ENCODE data around the gene CCDC86. TPM values are rescaled to one million over a fixed set of nuclear protein-coding genes. Genes with fewer than 3 reads are reported as not detected.
A peak's percentile ranks its signal among the peaks of the same experiment; 100 is the strongest.
"Not testable (repeated sequence)": the region's sequence is repeated elsewhere in the genome, so short reads cannot be mapped to it uniquely, and the experiment has no call there.

Gene CCDC86
- total RNA-seq, 1 experiment from 2014 or later: 11.4 TPM

DNA sequence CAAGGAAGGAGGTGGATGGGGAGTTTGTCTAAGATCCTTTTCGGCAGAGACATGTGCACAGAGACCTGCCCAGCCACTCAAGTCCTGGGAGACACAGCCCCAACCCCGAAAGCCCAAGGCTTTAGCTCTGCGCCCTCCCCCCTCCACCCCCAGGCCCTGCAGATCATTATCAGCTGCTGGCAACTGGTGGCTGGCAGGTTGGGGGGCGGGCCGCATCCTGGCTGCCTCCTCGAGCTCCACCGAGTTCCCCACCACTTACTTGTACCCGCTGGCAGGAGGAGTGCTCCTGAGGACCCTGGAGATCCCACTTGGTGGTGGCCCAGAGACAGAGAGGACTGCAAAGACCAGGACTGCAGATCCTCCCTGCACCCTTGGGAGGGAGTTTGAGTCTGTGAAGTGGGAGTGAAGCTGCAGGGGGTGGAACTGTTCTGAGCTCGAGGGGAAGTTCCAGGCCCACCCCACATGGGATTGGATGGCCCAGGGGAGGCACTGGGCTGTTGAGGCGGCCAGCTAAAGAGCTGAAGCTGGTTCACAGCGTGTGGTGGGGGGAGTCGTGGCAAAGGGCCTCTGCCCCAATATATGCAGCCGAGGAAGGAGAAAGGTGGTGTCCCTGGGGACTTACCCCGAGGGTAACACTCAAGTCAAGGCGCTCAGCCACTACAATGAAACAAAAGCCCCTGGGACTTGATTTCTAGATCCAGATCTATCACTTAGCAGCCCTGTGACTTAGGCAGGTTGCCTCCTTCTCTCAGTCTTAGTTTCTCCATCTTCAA, 19.9 kb upstream of the CCDC86 start:
- H3K9me3 ChIP-seq: peaks cover 3% of the 10 kb centered on the region; the same call in 1 of the 2 replicates
- DNase-seq: no peak
- no peaks in the 10 kb centered on the region for H3K27me3 ChIP-seq
- no peaks in the 10 kb centered on the region for H3K36me3 ChIP-seq
- no peak overlapping the region for H3K4me3 ChIP-seq

DNA sequence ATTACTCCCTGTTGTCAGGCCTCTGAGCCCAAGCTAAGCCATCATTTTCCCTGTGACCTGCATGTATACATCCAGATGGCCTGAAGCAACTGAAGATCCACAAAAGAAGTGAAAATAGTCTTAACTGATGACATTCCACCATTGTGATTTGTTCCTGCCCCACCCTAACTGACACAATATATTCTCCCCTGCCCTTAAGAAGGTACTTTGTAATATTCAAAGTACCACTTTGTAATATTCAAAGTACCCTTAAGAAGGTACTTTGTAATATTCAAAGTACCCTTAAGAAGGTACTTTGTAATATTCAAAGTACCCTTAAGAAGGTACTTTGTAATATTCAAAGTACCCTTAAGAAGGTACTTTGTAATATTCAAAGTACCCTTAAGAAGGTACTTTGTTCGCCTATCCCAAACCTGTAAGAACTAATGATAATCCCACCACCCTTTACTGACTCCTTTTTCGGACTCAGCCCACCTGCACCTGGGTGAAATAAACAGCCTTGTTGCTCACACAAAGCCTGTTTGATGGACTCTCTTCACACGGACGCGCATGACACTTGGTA, 18.1 kb upstream of the CCDC86 start:
- not testable (repeated sequence) for H3K4me3 ChIP-seq, H3K27me3 ChIP-seq, H3K9me3 ChIP-seq, DNase-seq, H3K36me3 ChIP-seq

DNA sequence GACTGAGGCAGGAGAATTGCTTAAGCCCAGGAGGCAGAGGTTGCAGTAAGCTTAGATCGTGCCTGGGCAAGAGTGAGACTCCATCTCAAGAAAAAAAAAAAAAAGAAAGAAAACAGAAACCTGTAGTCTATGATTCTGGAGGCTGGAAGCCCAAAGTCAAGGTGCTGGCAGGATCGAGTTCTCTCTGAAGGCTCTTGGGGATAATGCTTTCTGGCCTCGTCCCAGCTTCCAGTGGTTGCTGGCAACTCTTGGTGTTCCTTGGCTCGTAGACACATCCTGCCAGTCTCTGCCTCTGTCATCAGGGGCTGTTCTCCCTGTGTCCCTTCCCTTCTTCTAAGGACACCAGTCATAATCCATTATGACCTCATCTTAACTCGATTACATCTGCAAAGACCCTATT, 16.8 kb upstream of the CCDC86 start:
- H3K36me3 ChIP-seq: no peaks in the 10 kb centered on the region

DNA sequence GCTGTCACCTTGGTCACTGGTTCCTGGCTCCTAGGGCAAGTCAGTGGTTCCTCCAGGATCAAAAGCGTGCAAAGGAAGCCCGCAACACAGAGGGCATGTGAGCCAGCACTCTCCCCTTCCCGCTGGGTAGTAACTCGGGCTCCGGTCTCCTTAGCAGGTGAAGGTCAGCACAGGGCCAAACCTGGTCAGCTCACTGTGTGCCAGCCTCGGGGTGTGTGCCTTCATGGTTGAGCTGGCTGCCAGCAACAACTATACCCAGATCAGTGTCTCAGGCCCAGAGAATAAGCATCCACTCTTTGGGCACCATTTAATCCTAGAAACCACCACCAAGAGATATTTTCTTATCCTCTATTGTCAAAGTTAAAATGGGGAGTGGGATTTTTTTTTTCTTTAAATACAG, 16.1 kb upstream of the CCDC86 start:
- no peak for DNase-seq
- no peaks in the 10 kb centered on the region for H3K27me3 ChIP-seq
- no peaks in the 10 kb centered on the region for H3K9me3 ChIP-seq
- no peaks in the 10 kb centered on the region for H3K36me3 ChIP-seq
- no peak overlapping the region for H3K4me3 ChIP-seq

More for the DNA sequence above, 16.8 kb upstream of the CCDC86 start:
- Histone ChIP-seq H3K9me3 (no peaks in the 10 kb centered on the region), H3K4me3 (no peak overlapping the region), H3K27me3 (no peaks in the 10 kb centered on the region)
- DNase-seq: no peak

DNA sequence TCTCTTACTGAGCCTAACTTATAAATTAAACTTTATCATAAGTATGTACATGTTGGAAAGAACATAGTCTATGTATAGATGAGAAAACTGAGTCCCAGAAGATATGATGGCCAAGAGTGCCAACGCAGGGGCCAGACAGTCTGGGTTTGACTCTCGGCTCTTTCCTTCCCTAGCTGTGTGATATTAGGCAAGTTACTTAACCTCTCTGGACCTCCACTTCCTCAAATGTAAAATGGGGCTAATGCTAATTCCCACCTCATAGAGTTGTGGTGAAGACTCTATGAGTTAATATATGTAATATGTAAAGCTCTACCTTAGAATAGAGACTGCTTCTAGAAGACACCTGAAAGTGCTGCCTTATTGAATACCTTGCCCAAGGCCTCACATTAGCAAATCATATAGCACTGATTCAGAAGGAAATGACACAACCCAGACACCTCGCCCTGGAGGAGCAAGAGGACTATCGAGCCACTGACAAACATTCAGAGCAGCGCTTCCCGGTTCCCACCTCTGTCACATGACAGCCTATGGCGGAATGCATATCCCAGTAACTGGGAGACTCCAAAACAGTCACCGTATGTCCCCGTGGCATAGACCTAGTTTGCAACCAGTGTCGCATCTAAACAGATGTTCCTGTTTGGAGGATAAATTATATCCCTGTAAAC, 11.3 kb upstream of the CCDC86 start:
- DNase-seq: no peak
- Histone ChIP-seq H3K9me3 (no peaks in the 10 kb centered on the region), H3K27me3 (no peaks in the 10 kb centered on the region), H3K36me3 (no peaks in the 10 kb centered on the region), H3K4me3 (no peak overlapping the region)

DNA sequence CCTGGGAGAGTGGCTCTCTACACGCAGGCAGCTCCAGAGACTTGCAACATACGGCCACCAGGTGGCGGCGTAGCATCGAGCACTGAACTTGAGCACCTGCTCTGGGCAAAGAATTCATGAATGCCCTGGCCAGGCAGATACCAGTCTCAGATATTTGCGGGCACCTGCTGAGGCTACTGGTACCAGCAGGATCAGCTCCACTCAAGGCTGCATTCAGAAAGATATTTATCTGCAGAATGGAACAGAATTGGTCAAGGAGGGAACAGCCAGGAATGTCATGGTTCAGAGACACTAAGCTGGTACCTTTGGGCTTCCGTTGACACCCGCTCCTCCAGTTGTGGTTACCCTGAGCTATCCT, 10.8 kb upstream of the CCDC86 start:
- Histone ChIP-seq H3K4me3 (no peak overlapping the region), H3K36me3 (no peaks in the 10 kb centered on the region), H3K27me3 (no peaks in the 10 kb centered on the region), H3K9me3 (no peaks in the 10 kb centered on the region)
- peak; percentile 65 for DNase-seq

DNA sequence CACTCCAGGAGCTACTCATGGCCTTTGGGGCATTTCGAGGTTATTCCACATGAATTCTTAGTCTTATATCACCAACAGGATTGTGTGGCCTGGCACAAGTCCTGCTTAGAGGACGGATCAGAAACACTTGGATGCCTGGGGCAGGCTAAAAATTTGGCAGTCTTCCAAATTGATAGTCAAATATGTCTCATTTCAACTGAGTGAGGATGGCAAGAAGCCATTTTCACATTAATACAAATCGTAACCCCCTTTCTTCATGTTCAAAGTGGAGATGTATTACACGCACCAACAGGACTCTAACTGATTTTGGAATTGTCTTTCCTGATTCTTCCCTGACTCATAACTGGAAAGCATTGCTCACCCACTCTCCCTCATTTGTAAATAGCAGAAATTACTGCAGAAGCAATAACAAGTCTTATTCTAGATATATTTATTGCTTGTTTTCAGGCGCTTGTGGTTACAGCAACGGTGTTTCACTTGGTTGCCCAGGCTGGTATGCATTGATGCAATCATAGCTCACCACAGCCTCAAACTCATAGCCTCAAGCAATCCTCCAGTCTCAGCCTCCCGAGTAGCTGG, 10.3 kb upstream of the CCDC86 start:
- DNase-seq: peak; percentile 48
- H3K36me3 ChIP-seq: no peaks in the 10 kb centered on the region
- no peaks in the 10 kb centered on the region for H3K27me3 ChIP-seq
- no peak overlapping the region for H3K4me3 ChIP-seq
- H3K9me3 ChIP-seq: no peaks in the 10 kb centered on the region

DNA sequence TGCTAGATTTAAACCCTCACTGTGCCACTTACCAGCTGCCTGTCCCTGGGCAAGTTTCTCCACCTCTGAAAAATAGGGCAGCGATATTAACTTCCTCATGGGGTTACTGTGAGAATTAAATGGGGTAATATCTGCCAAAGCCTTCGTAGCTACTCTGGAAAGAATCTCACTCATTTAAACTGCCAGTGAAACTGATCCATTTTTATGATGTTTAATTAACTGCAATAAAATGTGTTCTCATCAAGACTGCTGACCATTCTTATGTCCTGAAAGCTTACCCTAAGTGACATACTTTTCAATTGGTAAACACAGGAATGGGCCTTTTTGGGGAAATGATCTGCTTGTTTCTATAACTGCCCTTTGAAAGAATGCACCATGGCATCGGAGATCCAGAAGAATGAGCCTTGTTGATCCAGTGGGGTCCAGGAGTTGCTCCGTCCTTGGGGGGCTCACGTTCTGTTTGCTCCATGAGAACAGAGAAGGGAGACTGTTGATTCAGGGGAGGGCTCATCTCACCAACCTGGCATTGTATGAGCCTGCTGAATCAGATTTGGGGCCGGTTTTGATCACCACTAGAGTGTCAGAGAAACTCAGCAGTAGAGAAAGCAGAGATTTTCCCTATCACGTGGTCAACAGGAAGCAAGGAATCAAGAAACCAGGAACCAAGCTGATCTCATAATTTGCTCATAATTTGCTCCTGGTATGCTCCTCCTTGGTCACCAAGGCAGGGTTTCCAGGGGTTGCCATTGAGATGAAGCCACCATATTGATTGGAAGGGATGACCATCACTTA, 7.0 kb upstream of the CCDC86 start:
- Histone ChIP-seq H3K4me3 (no peak overlapping the region), H3K36me3 (no peaks in the 10 kb centered on the region), H3K27me3 (no peaks in the 10 kb centered on the region), H3K9me3 (no peaks in the 10 kb centered on the region)
- DNase-seq: no peak

DNA sequence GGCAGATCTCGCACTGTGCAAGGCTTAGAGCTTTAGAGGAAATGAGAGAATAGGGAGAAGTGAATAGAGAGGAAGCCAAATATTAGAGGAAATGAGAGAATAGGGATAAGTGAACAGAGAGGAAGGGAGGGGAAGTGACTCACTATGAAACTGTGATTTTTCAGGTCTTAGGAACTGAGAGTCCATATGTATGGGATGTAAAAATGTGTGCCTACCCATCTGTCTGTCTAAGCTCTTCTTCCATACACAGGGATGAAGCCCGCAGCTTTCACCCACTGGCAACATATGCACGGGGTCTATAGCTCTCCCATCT, 6.4 kb upstream of the CCDC86 start:
- Histone ChIP-seq H3K36me3 (no peaks in the 10 kb centered on the region), H3K4me3 (no peak overlapping the region), H3K27me3 (no peaks in the 10 kb centered on the region), H3K9me3 (no peaks in the 10 kb centered on the region)
- DNase-seq: no peak

DNA sequence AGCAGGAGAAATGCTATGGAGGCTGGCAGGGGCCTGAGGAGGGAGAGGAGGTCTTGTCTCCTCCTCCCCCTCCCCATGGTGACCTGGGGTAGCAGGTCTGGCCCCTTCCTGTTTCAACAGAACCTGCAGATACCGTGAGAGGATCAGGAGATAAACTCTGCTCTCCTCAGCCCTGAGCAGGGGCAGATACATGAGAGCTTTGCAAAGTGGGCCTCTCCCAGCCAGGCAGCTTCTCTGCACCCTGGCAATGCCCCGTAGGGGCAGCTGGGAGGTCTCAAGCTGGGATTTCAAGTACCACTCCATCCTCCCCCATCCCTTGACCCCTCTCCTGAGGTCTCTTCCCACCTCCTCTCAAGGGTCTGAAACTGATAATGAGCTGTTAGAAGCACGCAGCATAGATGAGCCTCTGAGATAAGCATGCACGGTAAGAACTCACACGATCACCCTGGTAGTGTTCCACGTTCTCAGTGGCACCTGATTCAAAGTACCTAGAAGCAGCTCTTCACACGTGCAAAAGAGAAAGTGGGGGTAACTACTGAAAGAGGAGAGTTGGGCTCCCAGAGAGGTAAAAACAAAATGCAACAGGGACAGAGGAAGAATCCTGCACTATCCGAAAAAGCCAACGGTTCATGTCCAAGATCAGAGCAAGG, 4.9 kb upstream of the CCDC86 start:
- no peaks in the 10 kb centered on the region for H3K36me3 ChIP-seq
- no peak for DNase-seq
- H3K4me3 ChIP-seq: no peak overlapping the region
- H3K27me3 ChIP-seq: no peaks in the 10 kb centered on the region
- H3K9me3 ChIP-seq: no peaks in the 10 kb centered on the region

DNA sequence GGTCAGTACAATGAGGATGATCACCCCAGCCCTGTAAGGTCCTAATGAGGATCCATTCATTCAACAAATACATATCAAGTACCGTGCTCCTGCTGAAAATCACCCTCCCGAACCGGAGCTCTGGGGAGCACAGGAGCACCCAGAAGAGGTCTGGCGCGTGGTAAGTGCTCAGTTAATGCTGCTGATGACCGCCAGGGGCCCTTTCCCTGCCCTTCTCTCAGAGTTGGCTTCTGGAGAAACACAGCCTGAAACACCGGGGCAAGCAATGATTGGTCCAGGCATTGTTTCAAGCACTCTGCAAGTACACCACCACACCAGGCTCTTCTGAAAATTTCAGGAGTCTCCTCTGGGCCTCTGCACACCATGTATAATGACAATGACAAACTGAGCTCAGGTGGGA, 3.8 kb upstream of the CCDC86 start:
- Histone ChIP-seq H3K9me3 (no peaks in the 10 kb centered on the region), H3K36me3 (0 out of 2 replicates have a peak, but pooled peaks cover 2% of the 10 kb centered on the region), H3K27me3 (no peaks in the 10 kb centered on the region), H3K4me3 (no peak overlapping the region)
- DNase-seq: no peak

DNA sequence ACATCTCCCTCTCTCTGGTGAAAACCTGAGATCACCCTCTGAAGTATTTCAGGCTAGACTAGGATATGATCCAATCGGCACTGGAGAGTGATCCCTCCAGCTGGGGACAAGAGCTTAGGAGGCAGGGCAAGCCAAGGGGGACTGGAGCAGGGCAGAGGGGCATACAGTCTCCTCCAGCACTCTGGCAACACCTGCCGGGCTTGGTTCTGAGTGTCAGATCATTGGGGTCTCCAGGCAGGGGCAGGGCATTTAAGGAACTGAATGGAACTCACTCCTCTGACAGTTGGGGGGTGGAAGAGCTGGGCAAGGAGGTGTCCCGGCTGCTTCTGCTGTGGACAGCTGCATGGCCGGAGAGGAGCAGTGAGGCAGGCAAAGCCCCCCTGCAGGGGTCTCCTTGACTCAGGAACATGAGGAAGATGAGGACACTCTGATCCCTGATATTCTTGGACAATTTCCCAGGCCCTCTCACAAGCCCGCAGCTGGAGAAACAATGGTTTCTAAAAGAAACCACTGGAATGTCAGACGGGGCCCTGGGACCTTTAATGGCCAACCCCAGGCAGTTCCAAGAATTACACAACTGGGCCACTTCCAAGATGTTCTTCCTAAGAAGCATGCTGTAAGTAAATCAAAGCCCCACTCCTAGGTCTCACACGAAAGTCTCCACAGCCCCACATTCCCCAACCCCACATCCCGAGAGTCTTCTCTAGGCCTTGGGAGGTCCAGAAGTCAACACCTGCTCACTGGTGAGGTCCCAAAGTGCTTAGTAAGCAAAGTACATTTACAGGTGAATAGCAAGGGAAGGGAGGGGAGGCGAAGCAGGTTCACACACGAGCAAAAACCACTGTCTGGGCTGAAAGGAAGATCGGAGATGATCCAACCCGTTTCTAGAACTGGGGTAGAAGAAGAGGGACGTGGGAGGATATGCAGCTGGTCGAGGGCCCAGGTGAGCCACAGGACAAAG, 1.2 kb upstream of the CCDC86 start:
- peak; percentile 56 for DNase-seq
- H3K27me3 ChIP-seq: no peaks in the 10 kb centered on the region
- H3K36me3 ChIP-seq: peaks cover 17% of the 10 kb centered on the region
- H3K9me3 ChIP-seq: no peaks in the 10 kb centered on the region
- H3K4me3 ChIP-seq: no peak overlapping the region

DNA sequence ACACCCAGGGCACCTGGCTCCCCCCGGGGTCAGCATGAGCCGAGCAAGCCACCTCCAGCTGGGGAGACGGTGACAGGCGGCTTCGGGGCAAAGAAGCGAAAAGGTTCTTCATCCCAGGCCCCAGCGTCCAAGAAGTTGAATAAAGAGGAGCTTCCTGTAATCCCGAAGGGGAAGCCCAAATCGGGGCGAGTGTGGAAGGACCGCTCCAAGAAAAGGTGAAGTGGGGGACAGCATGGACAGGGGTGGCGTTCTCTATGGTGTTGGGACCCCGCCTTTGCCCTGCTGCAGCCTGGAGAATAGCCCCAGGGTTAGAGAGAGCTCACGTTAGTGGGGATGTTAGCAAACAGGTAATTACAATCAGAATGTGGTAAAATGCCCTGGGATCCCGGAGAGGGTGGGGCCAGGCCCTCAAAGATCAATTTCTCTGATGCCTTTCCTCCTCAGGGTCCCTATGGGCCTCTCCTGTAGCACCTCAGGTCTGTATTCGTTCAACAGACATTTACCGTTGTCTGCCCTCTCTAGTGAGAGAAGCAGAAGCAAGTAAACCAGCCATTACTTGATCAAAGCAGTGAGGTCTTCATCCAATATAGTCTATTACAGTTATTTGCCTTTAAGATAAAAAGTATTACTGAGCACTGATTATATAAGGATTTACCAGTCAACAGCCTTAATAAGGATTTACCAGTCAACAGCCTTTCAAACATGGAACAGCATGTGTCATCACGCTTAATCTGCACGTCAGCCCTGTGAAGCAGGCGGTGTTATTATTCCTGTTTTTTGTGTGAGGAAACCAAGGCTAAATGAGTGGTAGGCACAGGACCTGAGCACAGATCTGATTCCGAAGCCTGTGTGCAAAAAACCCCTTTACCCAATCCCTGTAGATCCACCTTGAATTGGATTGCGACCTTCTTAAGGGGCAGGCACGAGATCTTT, 1.0 kb downstream of the CCDC86 start:
- Histone ChIP-seq H3K9me3 (no peaks in the 10 kb centered on the region), H3K27me3 (no peaks in the 10 kb centered on the region), H3K4me3 (peak overlapping the region; percentile 96), H3K36me3 (peaks cover 25% of the 10 kb centered on the region)
- DNase-seq: no peak

DNA sequence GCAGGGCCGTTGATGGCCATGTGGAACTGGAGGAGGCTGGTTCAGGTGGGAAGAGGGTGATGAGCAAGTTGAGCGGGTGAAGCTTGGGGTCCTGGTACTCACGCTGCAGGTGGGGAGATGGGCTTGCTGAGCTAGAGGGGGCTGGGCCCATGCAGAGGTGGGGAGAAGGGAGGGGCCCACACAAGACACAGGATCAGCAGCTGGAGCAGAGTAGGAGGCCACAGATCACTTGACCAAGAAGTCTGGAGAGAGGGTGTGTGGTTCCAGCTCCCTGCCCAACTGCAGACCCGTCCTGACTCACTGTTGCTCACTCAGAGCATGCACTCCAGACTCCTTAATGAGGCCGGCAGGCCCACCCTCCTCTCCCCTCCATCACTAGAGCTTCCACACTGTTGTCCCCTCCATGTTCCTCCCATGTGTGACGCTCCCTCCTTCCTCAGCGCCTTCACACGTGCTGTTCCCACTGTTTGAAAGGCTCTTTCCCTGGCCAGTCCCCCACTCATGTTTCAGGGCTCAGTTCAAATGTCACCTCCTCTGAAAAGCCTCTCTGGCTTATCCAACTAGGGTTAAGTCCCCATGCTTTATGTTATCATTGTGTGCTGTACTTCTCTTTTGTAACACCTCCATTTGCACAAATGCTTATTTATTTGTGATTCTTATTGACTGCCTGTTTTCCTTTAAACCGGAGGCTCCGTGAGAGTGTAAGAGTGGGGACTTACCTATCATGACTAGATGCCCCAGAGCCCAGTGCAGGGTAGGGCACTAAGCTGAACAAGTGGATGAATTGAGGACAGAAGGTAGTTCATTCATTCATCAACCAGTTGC, 2.3 kb downstream of the CCDC86 start:
- DNase-seq: peak; percentile 35
- H3K36me3 ChIP-seq: peaks cover 38% of the 10 kb centered on the region
- no peaks in the 10 kb centered on the region for H3K9me3 ChIP-seq
- peak overlapping the region; percentile 96 for H3K4me3 ChIP-seq
- H3K27me3 ChIP-seq: no peaks in the 10 kb centered on the region
